ENCODE data around the gene PLLP.

GRCh38 chr16:57270221-57271062, 14.0 kb downstream of the PLLP start:
- no peak for TF ChIP-seq POLR2A (IDR thresholded peaks at IDR 0.05)
- TF ChIP-seq, protein P1, sequence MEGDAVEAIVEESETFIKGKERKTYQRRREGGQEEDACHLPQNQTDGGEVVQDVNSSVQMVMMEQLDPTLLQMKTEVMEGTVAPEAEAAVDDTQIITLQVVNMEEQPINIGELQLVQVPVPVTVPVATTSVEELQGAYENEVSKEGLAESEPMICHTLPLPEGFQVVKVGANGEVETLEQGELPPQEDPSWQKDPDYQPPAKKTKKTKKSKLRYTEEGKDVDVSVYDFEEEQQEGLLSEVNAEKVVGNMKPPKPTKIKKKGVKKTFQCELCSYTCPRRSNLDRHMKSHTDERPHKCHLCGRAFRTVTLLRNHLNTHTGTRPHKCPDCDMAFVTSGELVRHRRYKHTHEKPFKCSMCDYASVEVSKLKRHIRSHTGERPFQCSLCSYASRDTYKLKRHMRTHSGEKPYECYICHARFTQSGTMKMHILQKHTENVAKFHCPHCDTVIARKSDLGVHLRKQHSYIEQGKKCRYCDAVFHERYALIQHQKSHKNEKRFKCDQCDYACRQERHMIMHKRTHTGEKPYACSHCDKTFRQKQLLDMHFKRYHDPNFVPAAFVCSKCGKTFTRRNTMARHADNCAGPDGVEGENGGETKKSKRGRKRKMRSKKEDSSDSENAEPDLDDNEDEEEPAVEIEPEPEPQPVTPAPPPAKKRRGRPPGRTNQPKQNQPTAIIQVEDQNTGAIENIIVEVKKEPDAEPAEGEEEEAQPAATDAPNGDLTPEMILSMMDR (IDR thresholded peaks at IDR 0.05 in 8 of 11, conservative IDR thresholded peaks at IDR 0.05 in 3 of 11), result no peak

All from spleen (tissue), 7 donors.